G401 (cell line): ENCODE measurements around the gene FRG2B. TPM values are rescaled to one million over a fixed set of nuclear protein-coding genes. Genes with fewer than 3 reads are reported as not detected.
"Not testable (repeated sequence)": the region's sequence is repeated elsewhere in the genome, so short reads cannot be mapped to it uniquely, and the experiment has no call there.

Source experiments
- DNase-seq: peaks from one replicate; pipeline ENCODE4 v3.0.0-alpha.2; 2015; ENCODE audit warnings: low spot score
- in situ Hi-C: cut with HindIII; loops from 2 replicates; pipeline ENCODE4 v1.10.0; 2016; ENCODE audit warnings: low sequenced_read_pairs, mixed read lengths
- total RNA-seq: library from RNA; depleted of rRNA; stranded (reverse); fragments of >200 nt; shearing (Covaris generic); gene quantifications from 2 replicates; pipeline ENCODE4 v1.2.3, GENCODE V29; 2014; rRNA removed

Gene FRG2B
- total RNA-seq, 1 experiment from 2014 or later = not detected

- in situ Hi-C loops = no loop called here
- peak; percentile 76 for DNase-seq
Measured at GRCh38 chr10:133608855-133609254, 17.7 kb downstream of the FRG2B start.

DNA sequence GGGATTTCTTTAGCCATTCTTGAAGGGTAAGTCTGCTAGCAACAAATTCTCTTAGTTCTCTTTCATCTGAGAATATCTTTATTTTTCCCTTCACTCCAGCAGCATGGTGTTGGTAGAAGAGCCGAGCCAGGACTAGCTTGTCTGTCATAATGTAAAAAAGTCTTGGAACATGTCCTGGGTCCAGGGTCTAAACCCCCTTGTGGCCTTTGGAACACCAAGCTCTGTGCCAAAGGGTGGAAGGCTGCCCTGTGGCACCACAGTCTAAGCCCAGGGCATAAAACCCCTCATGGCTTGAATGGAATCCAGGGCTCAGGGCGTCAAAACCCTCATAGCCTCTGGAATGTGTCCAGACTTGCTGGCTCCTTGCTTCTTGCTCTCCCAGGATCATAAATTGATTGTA, 23.2 kb downstream of the FRG2B start:
- in situ Hi-C loops, DNase-seq: not testable (repeated sequence)

GRCh38 chr10:133600657-133601056, 25.9 kb downstream of the FRG2B start:
- in situ Hi-C loops = no loop called here
- DNase-seq = no peak

GRCh38 chr10:133599869-133600268, 26.7 kb downstream of the FRG2B start:
- in situ Hi-C loops, DNase-seq: not testable (repeated sequence)

- in situ Hi-C loops = no loop called here
Measured at GRCh38 chr10:133592716-133593115, 33.9 kb downstream of the FRG2B start.

GRCh38 chr10:133590970-133591359, 35.6 kb downstream of the FRG2B start:
- DNase-seq = no peak
- in situ Hi-C loops = no loop called here

More at GRCh38 chr10:133592716-133593115, 33.9 kb downstream of the FRG2B start:
- no peak for DNase-seq

DNA sequence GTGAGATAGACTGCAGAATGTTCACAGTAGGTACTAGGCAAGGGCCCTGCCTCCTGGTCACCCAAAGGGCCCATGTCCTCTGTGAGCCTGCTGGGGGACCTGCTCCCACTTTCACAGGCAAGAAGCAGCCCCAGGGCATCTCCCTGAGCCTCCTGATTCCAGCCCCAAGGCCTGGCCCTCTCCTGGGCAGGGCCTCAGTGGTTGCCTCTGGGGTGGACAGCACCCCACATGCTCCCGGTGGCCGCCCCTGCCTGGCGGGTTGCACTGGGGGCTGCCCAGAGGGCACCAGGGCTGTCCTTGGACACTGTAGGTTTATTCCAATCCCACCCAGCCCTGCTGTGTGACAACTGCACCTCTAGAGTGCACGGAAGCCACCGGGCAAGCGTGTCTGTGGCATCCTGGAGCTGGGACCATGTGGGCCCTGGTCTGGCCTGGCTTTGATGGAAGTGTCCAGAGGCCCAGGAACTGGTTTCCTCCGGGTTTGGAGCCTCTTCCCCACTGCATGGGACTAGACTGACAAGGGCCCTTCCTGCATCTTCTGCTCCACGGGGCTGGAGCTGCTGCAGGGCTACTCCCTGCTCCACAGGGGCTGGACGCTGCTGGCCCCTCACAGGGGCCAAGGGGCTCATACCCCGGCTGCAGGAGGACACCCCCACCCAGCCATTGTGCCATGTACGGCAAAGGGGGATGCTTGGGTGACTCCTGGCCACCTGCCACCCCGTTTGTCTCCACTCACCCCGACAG, 36.2 kb downstream of the FRG2B start:
- in situ Hi-C loops = no loop called here
- DNase-seq = no peak

- DNase-seq, in situ Hi-C loops: not testable (repeated sequence)
Measured at GRCh38 chr10:133577037-133577436, 49.6 kb downstream of the FRG2B start.

Other genes with a start within 250 kb of the FRG2B start
- 11.7 and 13.9 TPM in 2 replicates for gene PAOX, start 247.5 kb downstream of the FRG2B start, total RNA-seq
- 60.7 and 66.8 TPM in 2 replicates for gene MTG1, start 232.6 kb downstream of the FRG2B start, total RNA-seq
- not detected in 2 replicates for gene SPRN, start 202.2 kb downstream of the FRG2B start, total RNA-seq
- 0.10 and 0.18 TPM in 2 replicates for gene SCART1, start 172.8 kb downstream of the FRG2B start, total RNA-seq
- gene CYP2E1, start 99.4 kb downstream of the FRG2B start, total RNA-seq = 0.17 TPM in 1 of 2 replicates, not detected in the other
- not detected in 2 replicates for gene SYCE1, start 61.2 kb downstream of the FRG2B start, total RNA-seq